H1 (cell line): ENCODE data around the gene SLC47A2.

ENCODE experiments used
- JUND ChIP-seq: IDR thresholded peaks from 2 replicates; pipeline ENCODE4 v1.6.1; 2011; ENCODE audit warnings: mild to moderate bottlenecking, improper control_type of control experiment, low read length
- PHF8 ChIP-seq: fragments of 200-600 bp; sonication (generic); conservative IDR thresholded peaks from 2 replicates; pipeline ENCODE4 v1.7.1; 2012; ENCODE audit warnings: low read depth, mild to moderate bottlenecking, inconsistent platforms, low read length, moderate library complexity
- TAF1 ChIP-seq: IDR thresholded peaks from 2 replicates; pipeline ENCODE4 v1.6.1; 2011; ENCODE audit warnings: mild to moderate bottlenecking, low read depth, low read length
- YY1 ChIP-seq: IDR thresholded peaks from 2 replicates; pipeline ENCODE4 v1.6.1; 2011; ENCODE audit warnings: low read depth, mild to moderate bottlenecking, low read length

DNA sequence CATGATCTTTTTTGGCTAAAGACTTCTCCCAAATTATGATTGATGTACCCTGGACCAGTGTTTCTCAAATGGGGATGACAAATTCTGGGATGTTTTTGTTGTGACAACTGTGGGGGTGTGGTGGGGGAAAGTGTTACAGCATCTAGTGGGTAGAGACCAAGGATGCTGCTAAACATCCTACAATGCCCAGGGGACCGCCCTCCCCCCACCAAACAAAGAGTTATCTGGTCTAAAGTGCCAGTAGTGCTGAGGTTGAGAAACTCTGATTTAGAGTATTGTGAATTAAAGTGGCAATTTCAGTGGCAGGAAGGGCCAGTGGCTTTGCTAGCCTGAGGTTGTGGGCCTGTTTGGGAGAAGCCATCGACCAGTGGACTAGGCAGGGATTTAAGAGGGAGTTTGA lies 33.3 kb downstream of the SLC47A2 start:
- TF ChIP-seq YY1 = no peak
- no peak for TF ChIP-seq PHF8
- TF ChIP-seq JUND = no peak
- no peak for TF ChIP-seq TAF1
